IgD-negative memory B cell (primary cell): ENCODE data around the gene MCC. TPM values are rescaled to one million over a fixed set of nuclear protein-coding genes. Genes with fewer than 3 reads are reported as not detected.
"Not testable (repeated sequence)": the region's sequence is repeated elsewhere in the genome, so short reads cannot be mapped to it uniquely, and the experiment has no call there.

Experiments
- H3K27ac Mint-ChIP-seq, 3 donors: one replicate each; pipeline ENCODE4 v1.8.0; 2020 to 2022; ENCODE audit warnings: mild to moderate bottlenecking in 3 of 3, mixed read lengths in 3 of 3, moderate library complexity in 1 of 3
- H3K27me3 Mint-ChIP-seq: one replicate; pipeline ENCODE4 v1.8.0; 2021; ENCODE audit warnings: mixed read lengths
- H3K36me3 Mint-ChIP-seq: one replicate; pipeline ENCODE4 v1.8.0; 2020; ENCODE audit warnings: mild to moderate bottlenecking, mixed read lengths
- H3K4me1 Mint-ChIP-seq, 3 donors: one replicate each; pipeline ENCODE4 v1.8.0; 2020 to 2022; ENCODE audit warnings: mixed read lengths in 3 of 3, mild to moderate bottlenecking in 1 of 3
- H3K4me3 Mint-ChIP-seq, 4 donors: one replicate each; pipeline ENCODE4 v1.8.0; 2020 to 2022; ENCODE audit warnings: mild to moderate bottlenecking in 4 of 4, mixed read lengths in 4 of 4, moderate library complexity in 3 of 4
- H3K9me3 Mint-ChIP-seq, 3 donors: one replicate each; pipeline ENCODE4 v1.8.0; 2020 to 2021; ENCODE audit warnings: mixed read lengths in 3 of 3, mild to moderate bottlenecking in 1 of 3
- polyA plus RNA-seq: library from polyadenylated mRNA; unstranded; fragments of 300-500 nt; fragmentation: Illumina TruSeq; gene quantifications from one replicate; pipeline ENCODE4 v1.2.3, GENCODE V29; 2021

The MCC gene
- polyA plus RNA-seq, 1 donor from 2014 or later, result 0.40 TPM

- Mint-ChIP-seq H3K36me3 (no peaks in the 10 kb centered on the region), H3K27me3 (peaks cover 6% of the 10 kb centered on the region), H3K9me3 (no peaks in the 10 kb centered on the region), H3K4me3 (no peak overlapping the region), H3K27ac (peak overlapping the region in 1 of 3 donors; percentile 17), H3K4me1 (no peaks in the 10 kb centered on the region)
These were observed 398.5 kb downstream of the MCC start for GRCh38 chr5:113089653-113090335.

GRCh38 chr5:113087976-113088514, 400.2 kb downstream of the MCC start:
- no peak overlapping the region for H3K4me3 Mint-ChIP-seq
- H3K27me3 Mint-ChIP-seq, result peaks cover 6% of the 10 kb centered on the region
- H3K4me1 Mint-ChIP-seq, result no peaks in the 10 kb centered on the region
- H3K9me3 Mint-ChIP-seq, result no peaks in the 10 kb centered on the region
- no peak overlapping the region for H3K27ac Mint-ChIP-seq
- no peaks in the 10 kb centered on the region for H3K36me3 Mint-ChIP-seq

DNA sequence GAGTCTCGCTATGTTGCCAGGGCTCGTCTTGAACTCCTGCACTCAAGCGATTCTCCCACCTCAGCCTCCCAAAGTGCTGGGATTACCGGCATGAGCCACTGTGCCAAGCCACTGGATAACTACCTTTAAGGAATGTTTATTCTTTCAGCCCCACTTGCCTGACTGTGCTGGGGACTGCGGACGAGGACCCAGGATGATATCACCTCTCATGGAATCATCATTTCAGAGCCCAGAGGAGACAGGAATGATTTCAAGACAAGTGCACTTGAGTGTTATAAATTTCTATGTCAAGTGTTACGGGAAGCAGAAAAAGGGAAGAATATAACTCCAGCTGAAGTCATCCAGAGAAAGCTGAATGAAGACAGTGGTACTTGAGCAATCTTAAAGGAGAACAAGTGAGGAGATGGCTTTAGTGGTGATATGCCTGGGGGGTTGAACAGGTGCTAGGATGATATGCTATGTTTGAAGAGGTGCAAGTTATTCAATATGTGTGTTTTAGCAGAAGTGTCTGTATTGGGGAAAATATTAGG, 402.3 kb downstream of the MCC start:
- Mint-ChIP-seq H3K4me3 (no peak overlapping the region), H3K27me3 (peaks cover 4% of the 10 kb centered on the region), H3K9me3 (no peaks in the 10 kb centered on the region), H3K27ac (no peak overlapping the region), H3K4me1 (no peaks in the 10 kb centered on the region), H3K36me3 (peaks cover 5% of the 10 kb centered on the region)

- no peaks in the 10 kb centered on the region for H3K9me3 Mint-ChIP-seq
- peaks cover 5% of the 10 kb centered on the region for H3K36me3 Mint-ChIP-seq
- H3K27me3 Mint-ChIP-seq, result peaks cover 3% of the 10 kb centered on the region
- no peak overlapping the region for H3K27ac Mint-ChIP-seq
- no peaks in the 10 kb centered on the region for H3K4me1 Mint-ChIP-seq
- H3K4me3 Mint-ChIP-seq, result no peak overlapping the region
These were observed 403.2 kb downstream of the MCC start for GRCh38 chr5:113085084-113085414.

DNA sequence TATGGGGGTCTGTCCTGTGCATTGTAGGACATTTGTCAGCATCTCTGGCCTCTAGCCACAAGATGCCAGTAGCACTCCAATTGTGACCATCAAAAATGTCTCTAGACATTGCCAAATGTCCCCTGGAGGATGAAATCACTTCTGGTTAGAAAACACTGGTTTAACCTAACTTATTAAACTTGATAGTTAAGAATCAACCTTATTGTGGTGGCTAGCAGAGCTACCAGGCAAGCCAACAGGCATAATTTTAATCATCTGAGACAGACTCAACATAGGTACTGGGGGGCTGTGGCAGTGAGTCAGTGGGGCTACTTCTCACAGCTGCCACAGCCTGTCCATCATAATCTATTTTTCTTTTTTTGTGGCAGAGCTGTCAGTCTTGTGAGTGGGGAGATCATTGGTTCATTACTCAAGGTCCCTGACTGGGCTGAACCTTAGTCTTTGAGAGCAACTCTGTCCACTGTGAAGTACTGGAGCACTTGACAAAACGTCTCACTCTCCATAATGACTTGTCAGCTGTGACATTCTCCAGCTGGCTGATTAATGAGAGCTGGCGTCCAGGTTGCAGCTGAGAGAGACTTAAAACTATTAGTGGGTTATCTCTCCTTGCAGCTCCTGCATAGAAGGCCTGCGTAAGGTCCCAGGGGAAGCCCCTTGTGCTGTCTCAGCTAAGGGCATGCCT, 403.7 kb downstream of the MCC start:
- Mint-ChIP-seq H3K9me3 (peaks cover 0 to 1% (median 0%) of the 10 kb centered on the region in 3 donors), H3K4me3 (no peak overlapping the region), H3K4me1 (no peaks in the 10 kb centered on the region), H3K36me3 (peaks cover 5% of the 10 kb centered on the region), H3K27me3 (no peaks in the 10 kb centered on the region), H3K27ac (no peak overlapping the region)

DNA sequence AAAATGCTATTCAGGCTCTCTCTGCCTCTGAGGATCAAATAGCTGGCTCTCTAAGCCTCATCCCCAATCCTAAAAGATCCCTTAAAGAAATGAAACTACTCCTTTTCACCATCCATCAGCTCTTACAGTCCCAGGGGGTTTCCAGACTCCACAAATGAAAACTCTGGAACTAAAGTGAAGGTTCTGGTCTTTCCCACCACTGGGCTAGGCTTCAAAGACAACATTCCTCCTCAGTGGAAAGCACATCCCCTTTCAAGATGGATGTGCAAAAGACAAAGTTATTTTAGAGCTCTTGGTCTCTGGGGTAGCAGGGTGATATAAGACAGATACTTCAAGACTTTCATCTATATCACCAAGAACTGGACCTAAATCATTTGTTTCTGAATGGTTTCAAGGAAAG, 404.8 kb downstream of the MCC start:
- H3K27me3 Mint-ChIP-seq, result no peaks in the 10 kb centered on the region
- H3K36me3 Mint-ChIP-seq, result peaks cover 5% of the 10 kb centered on the region
- H3K9me3 Mint-ChIP-seq, result peaks cover 0 to 11% (median 0%) of the 10 kb centered on the region in 3 donors
- no peak overlapping the region for H3K27ac Mint-ChIP-seq
- H3K4me3 Mint-ChIP-seq, result no peak overlapping the region
- H3K4me1 Mint-ChIP-seq, result no peaks in the 10 kb centered on the region

- H3K4me3 Mint-ChIP-seq, result no peak overlapping the region
- no peaks in the 10 kb centered on the region for H3K4me1 Mint-ChIP-seq
- no peak overlapping the region for H3K27ac Mint-ChIP-seq
- peaks cover under 1% of the 10 kb centered on the region for H3K27me3 Mint-ChIP-seq
- peaks cover 0 to 12% (median 0%) of the 10 kb centered on the region in 3 donors for H3K9me3 Mint-ChIP-seq
- peaks cover 8% of the 10 kb centered on the region for H3K36me3 Mint-ChIP-seq
These were observed 405.7 kb downstream of the MCC start for GRCh38 chr5:113082547-113082905.

- Mint-ChIP-seq H3K36me3 (peaks cover 9% of the 10 kb centered on the region), H3K9me3 (peaks cover 0 to 12% (median 0%) of the 10 kb centered on the region in 3 donors), H3K27me3 (peaks cover 1% of the 10 kb centered on the region), H3K27ac (no peak overlapping the region), H3K4me3 (no peak overlapping the region), H3K4me1 (no peaks in the 10 kb centered on the region)
These were observed 406.2 kb downstream of the MCC start for GRCh38 chr5:113081881-113082546.

- Mint-ChIP-seq H3K36me3 (peaks cover 11% of the 10 kb centered on the region), H3K27ac (no peak overlapping the region), H3K27me3 (peaks cover 1% of the 10 kb centered on the region), H3K9me3 (peaks cover 0 to 15% (median 0%) of the 10 kb centered on the region in 3 donors), H3K4me1 (no peaks in the 10 kb centered on the region), H3K4me3 (no peak overlapping the region)
These were observed 407.0 kb downstream of the MCC start for GRCh38 chr5:113081091-113081839.

DNA sequence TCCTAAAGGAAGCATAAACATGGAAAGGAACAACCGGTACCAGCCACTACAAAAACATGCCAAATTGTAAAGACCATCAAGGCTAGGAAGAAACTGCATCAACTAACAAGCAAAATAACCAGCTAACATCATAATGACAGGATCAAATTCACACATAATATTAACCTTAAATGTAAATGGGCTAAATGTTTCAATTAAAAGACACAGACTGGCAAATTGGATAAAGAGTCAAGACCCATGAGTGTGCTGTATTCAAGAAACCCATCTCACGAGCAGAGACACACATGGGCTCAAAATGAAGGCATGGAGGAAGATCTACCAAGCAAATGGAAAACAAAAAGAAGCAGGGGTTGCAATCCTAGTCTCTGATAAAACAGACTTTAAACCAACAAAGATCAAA, 411.6 kb downstream of the MCC start:
- H3K36me3 Mint-ChIP-seq, H3K27me3 Mint-ChIP-seq: not testable (repeated sequence)
- H3K9me3 Mint-ChIP-seq, result peaks cover 0 to 18% (median 0%) of the 10 kb centered on the region in 3 donors

DNA sequence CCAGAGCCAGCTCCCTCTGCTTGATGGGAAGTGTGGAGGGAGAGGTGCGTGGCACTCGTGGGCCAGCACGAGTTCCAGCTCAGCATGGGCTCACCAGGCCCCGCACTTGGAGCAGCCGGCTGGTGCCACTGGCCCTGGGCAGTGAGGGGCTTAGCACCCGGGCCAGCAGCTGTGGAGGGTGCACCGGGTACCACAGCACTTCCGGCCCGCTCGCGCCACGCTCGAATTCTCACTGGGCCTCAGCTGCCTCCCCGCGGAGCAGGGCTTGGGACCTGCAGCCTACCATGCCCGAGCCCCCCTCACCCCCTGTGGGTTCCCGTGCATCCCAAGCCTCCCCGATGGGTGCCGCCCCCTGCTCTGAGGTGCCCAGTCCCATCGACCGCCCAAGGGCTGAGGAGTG, 413.2 kb downstream of the MCC start:
- Mint-ChIP-seq H3K27ac (no peak overlapping the region), H3K9me3 (peaks cover 0 to 18% (median 0%) of the 10 kb centered on the region in 3 donors), H3K36me3 (peaks cover 9% of the 10 kb centered on the region), H3K4me1 (no peaks in the 10 kb centered on the region), H3K27me3 (peaks cover 1% of the 10 kb centered on the region), H3K4me3 (no peak overlapping the region)

More for the DNA sequence above, 411.6 kb downstream of the MCC start:
- not testable (repeated sequence) for H3K4me3 Mint-ChIP-seq, H3K4me1 Mint-ChIP-seq, H3K27ac Mint-ChIP-seq

GRCh38 chr5:113073629-113074034, 414.6 kb downstream of the MCC start:
- not testable (repeated sequence) for H3K27ac Mint-ChIP-seq, H3K4me3 Mint-ChIP-seq, H3K36me3 Mint-ChIP-seq, H3K4me1 Mint-ChIP-seq, H3K9me3 Mint-ChIP-seq, H3K27me3 Mint-ChIP-seq

DNA sequence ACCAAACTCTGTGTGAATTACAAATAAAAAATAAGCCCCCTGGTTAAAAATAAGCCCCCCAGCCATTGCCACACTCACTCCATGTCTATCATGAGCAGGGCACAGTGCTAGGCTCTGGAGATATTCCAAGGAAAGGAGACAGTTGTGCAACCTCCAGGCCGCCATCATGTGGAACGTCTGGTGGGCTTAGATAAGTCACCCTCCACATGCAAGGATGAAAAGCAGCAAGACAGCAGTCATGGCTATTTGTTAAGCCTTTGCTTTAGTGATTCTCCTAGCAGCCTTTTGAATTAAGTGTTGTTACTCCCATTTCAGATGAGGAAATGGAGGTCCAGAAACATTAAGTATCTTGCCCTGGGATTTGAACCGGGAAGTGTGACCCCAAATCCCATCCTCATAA, 416.9 kb downstream of the MCC start:
- Mint-ChIP-seq H3K9me3 (peaks cover 0 to 4% (median 0%) of the 10 kb centered on the region in 3 donors), H3K27me3 (peaks cover 1% of the 10 kb centered on the region), H3K36me3 (peaks cover 3% of the 10 kb centered on the region), H3K4me1 (no peaks in the 10 kb centered on the region), H3K27ac (no peak overlapping the region), H3K4me3 (no peak overlapping the region)

- Mint-ChIP-seq H3K27ac (no peak overlapping the region), H3K27me3 (peaks cover 1% of the 10 kb centered on the region), H3K4me3 (no peak overlapping the region), H3K36me3 (peaks cover 3% of the 10 kb centered on the region), H3K4me1 (no peaks in the 10 kb centered on the region), H3K9me3 (peaks cover 0 to 4% (median 0%) of the 10 kb centered on the region in 3 donors)
These were observed 417.4 kb downstream of the MCC start for GRCh38 chr5:113070901-113071300.

- H3K9me3 Mint-ChIP-seq, result no peaks in the 10 kb centered on the region
- peaks cover 3% of the 10 kb centered on the region for H3K27me3 Mint-ChIP-seq
- H3K36me3 Mint-ChIP-seq, result peaks cover 3% of the 10 kb centered on the region
- no peak overlapping the region for H3K4me3 Mint-ChIP-seq
- no peaks in the 10 kb centered on the region for H3K4me1 Mint-ChIP-seq
- H3K27ac Mint-ChIP-seq, result no peak overlapping the region
These were observed 419.7 kb downstream of the MCC start for GRCh38 chr5:113068559-113068958.
